Measurements from ENCODE around the gene SPNS1.
A peak's percentile ranks its signal among the peaks of the same experiment; 100 is the strongest.
"Not testable (repeated sequence)": the region's sequence is repeated elsewhere in the genome, so short reads cannot be mapped to it uniquely, and the experiment has no call there.

Gene SPNS1

GRCh38 chr16:28977703-28978662 is 3.4 kb downstream of the SPNS1 start:
- no peak overlapping the region for H3K4me3 ChIP-seq (ENCODE audit: low read length)
- DNase-seq (ENCODE audit: low read depth): peak; percentile 32
- TF ChIP-seq CTCF (IDR thresholded peaks at IDR 0.05; ENCODE audit: insufficient read depth, low read depth, low read length, missing control alignments): peak; percentile 78

GRCh38 chr16:28980330-28980729 is 5.8 kb downstream of the SPNS1 start:
- not testable (repeated sequence) for DNase-seq (ENCODE audit: low read depth); H3K4me3 ChIP-seq (ENCODE audit: low read length)

- no peak for TF ChIP-seq CTCF (IDR thresholded peaks at IDR 0.05; ENCODE audit: insufficient read depth, low read depth, low read length, missing control alignments)
- no peak overlapping the region for H3K4me3 ChIP-seq (ENCODE audit: low read length)
- DNase-seq (ENCODE audit: low read depth): no peak
Observed at GRCh38 chr16:28980929-28981328, 6.4 kb downstream of the SPNS1 start.

GRCh38 chr16:28981517-28981916 is 6.9 kb downstream of the SPNS1 start:
- H3K4me3 ChIP-seq (ENCODE audit: low read length): no peak overlapping the region
- DNase-seq (ENCODE audit: low read depth): no peak
- TF ChIP-seq CTCF (IDR thresholded peaks at IDR 0.05; ENCODE audit: insufficient read depth, low read depth, low read length, missing control alignments): peak; percentile 49

GRCh38 chr16:28982418-28982817 is 7.8 kb downstream of the SPNS1 start:
- no peak overlapping the region for H3K4me3 ChIP-seq (ENCODE audit: low read length)
- no peak for DNase-seq (ENCODE audit: low read depth)
- no peak for TF ChIP-seq CTCF (IDR thresholded peaks at IDR 0.05; ENCODE audit: insufficient read depth, low read depth, low read length, missing control alignments)

- no peak for TF ChIP-seq CTCF (IDR thresholded peaks at IDR 0.05; ENCODE audit: insufficient read depth, low read depth, low read length, missing control alignments)
- no peak overlapping the region for H3K4me3 ChIP-seq (ENCODE audit: low read length)
- DNase-seq (ENCODE audit: low read depth): no peak
Observed at GRCh38 chr16:28982949-28983348, 8.4 kb downstream of the SPNS1 start.

GRCh38 chr16:28983644-28984043 is 9.1 kb downstream of the SPNS1 start:
- no peak for TF ChIP-seq CTCF (IDR thresholded peaks at IDR 0.05; ENCODE audit: insufficient read depth, low read depth, low read length, missing control alignments)
- H3K4me3 ChIP-seq (ENCODE audit: low read length): no peak overlapping the region
- no peak for DNase-seq (ENCODE audit: low read depth)

Data from epithelial cell of esophagus (primary cell).